Tibial artery (tissue), 4 donors: ENCODE results near the gene SLC24A3.

ENCODE experiments used
- DNase-seq, 2 donors: peaks; one replicate each; pipeline ENCODE4 v3.0.0-alpha.2; 2019
- H3K27ac ChIP-seq, 2 donors: fragments of 200-600 bp; sonication (generic) in 1 of 2; 1 replicate in 1 of 2; 2 replicates in 1 of 2; pipeline ENCODE4 v1.5.1; 2018 to 2019; ENCODE audit warnings: mild to moderate bottlenecking in 1 of 2
- H3K27me3 ChIP-seq, 2 donors: fragments of 200-600 bp; sonication (generic) in 1 of 2; one replicate each; pipeline versions ENCODE4 v1.5.1 to v1.6.0; 2016 to 2019
- H3K36me3 ChIP-seq, 3 donors: fragments of 200-600 bp; sonication (generic) in 2 of 3; one replicate each; pipeline ENCODE4 v1.5.1; 2016 to 2019; ENCODE audit warnings: mild to moderate bottlenecking in 2 of 3
- H3K4me1 ChIP-seq, 4 donors: fragments of 200-600 bp; sonication (generic) in 2 of 4; 1 replicate in 3 of 4; 2 replicates in 1 of 4; pipeline ENCODE4 v1.5.1; 2016 to 2019
- H3K4me3 ChIP-seq, 2 donors: fragments of 200-600 bp; sonication (generic) in 1 of 2; 1 replicate in 1 of 2; 2 replicates in 1 of 2; pipeline ENCODE4 v1.5.1; 2018 to 2019; ENCODE audit warnings: mild to moderate bottlenecking in 2 of 2
- H3K9me3 ChIP-seq, 3 donors: fragments of 200-600 bp; sonication (generic) in 1 of 3; one replicate each; pipeline ENCODE4 v1.5.1; 2016 to 2019
- intact Hi-C: fragments of 100-400 bp; cut with DNase I; formaldehyde crosslinking; loops from one replicate; pipeline ENCODE4 v1.15.0; 2023; ENCODE audit warnings: low total_unique reads
- TF ChIP-seq, protein P1 (sequence below), 2 experiments: fragments of 200-600 bp in 1 of 2; fragments of 450-650 bp in 1 of 2; IDR thresholded peaks; one replicate each; pipeline ENCODE4 v1.5.1; 2017 to 2019; ENCODE audit warnings: antibody characterized with exemption in 2 of 2, mild to moderate bottlenecking in 1 of 2, moderate library complexity in 1 of 2

Gene SLC24A3

DNA sequence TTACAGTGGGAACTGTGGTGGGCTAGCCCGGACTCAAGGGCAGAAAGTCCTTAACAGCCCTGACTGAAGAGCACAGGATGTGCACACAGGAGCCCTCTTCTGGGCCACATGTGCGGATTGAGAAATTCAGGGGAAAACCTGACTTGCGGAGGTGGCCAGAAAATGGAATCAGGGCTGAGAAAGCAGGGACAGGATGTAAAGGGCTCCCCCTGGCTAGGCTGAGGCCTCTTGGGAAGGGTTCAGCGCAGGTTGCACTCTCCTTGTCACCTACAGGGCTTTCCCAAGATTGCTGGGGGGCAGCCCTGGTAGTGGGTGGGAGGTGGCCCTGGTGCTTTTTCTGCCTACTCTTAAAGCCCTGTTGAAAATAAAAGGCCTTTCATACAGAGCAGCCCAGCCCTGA, 251.2 kb downstream of the SLC24A3 start:
- Histone ChIP-seq H3K27ac (no peak overlapping the region), H3K9me3 (no peaks in the 10 kb centered on the region), H3K4me1 (peaks cover 0 to 24% (median 3%) of the 10 kb centered on the region in 4 donors), H3K27me3 (no peaks in the 10 kb centered on the region), H3K4me3 (no peak overlapping the region), H3K36me3 (no peaks in the 10 kb centered on the region)
- TF ChIP-seq, protein P1, sequence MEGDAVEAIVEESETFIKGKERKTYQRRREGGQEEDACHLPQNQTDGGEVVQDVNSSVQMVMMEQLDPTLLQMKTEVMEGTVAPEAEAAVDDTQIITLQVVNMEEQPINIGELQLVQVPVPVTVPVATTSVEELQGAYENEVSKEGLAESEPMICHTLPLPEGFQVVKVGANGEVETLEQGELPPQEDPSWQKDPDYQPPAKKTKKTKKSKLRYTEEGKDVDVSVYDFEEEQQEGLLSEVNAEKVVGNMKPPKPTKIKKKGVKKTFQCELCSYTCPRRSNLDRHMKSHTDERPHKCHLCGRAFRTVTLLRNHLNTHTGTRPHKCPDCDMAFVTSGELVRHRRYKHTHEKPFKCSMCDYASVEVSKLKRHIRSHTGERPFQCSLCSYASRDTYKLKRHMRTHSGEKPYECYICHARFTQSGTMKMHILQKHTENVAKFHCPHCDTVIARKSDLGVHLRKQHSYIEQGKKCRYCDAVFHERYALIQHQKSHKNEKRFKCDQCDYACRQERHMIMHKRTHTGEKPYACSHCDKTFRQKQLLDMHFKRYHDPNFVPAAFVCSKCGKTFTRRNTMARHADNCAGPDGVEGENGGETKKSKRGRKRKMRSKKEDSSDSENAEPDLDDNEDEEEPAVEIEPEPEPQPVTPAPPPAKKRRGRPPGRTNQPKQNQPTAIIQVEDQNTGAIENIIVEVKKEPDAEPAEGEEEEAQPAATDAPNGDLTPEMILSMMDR (IDR thresholded peaks at IDR 0.05), result no peak
- DNase-seq, result no peak
- intact Hi-C loops, result no loop called here

DNA sequence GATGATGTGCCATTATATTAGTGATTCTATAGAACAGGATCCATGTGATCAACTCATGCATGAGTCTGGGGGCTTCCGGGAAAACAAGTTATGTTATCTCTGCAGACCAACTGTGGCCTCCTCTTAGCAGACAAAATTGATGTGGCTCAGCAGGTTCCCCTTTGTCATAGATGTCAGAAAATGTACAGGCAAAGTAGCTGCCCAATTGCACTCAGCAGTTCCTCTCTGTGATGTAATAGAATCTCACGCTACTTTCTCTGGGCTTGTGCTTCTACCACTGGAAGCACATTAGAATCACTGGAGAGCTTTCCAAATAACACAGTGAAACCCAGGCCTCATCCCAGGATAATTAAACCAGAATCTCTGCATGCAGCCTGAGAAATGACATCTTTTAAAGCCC, 253.1 kb downstream of the SLC24A3 start:
- peaks cover 0 to 19% (median 3%) of the 10 kb centered on the region in 4 donors for H3K4me1 ChIP-seq
- no peak overlapping the region for H3K4me3 ChIP-seq
- DNase-seq, result no peak
- TF ChIP-seq, protein P1 (IDR thresholded peaks at IDR 0.05), result no peak
- intact Hi-C loops, result no loop called here
- H3K27me3 ChIP-seq, result no peaks in the 10 kb centered on the region
- no peaks in the 10 kb centered on the region for H3K36me3 ChIP-seq
- H3K27ac ChIP-seq, result no peak overlapping the region
- no peaks in the 10 kb centered on the region for H3K9me3 ChIP-seq

DNA sequence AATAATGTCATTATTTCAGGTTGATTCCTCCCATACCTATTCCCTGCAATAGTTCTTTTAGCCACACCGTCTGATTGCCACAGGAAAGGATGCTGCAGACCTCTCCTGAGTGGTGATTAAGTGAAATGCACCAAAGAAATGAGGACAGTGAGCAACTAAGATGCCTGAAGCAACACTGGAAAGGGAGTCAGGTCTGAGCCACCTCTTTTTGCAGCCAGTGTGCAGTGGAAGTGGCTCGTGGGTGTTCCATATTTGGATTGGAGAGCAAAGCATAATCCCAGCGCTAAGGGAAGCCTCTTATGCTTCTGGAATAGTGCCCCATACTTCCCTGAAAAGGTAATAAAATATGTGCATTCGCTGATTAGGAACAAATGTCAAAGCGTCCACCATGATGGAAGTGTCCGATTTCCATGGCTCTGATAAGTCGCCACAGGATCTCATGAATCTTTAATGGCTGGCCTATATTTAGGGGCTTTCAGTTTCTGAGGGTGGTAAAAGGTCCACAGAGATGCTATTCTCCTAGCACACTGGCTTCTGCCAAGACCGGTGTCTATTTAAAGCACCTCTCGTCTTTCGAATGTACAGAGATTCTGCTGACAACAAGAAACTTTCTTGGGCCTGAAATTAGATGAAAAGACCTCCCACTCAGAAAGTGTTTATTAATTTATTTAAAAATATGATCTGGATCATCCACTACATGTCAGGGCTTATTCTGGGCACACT, 253.9 kb downstream of the SLC24A3 start:
- no peaks in the 10 kb centered on the region for H3K27me3 ChIP-seq
- TF ChIP-seq, protein P1 (IDR thresholded peaks at IDR 0.05), result no peak
- no peaks in the 10 kb centered on the region for H3K9me3 ChIP-seq
- no peaks in the 10 kb centered on the region for H3K36me3 ChIP-seq
- no peak overlapping the region for H3K27ac ChIP-seq
- H3K4me3 ChIP-seq, result no peak overlapping the region
- H3K4me1 ChIP-seq, result peaks cover 0 to 13% (median 3%) of the 10 kb centered on the region in 4 donors
- no peak for DNase-seq
- intact Hi-C loops, result no loop called here

DNA sequence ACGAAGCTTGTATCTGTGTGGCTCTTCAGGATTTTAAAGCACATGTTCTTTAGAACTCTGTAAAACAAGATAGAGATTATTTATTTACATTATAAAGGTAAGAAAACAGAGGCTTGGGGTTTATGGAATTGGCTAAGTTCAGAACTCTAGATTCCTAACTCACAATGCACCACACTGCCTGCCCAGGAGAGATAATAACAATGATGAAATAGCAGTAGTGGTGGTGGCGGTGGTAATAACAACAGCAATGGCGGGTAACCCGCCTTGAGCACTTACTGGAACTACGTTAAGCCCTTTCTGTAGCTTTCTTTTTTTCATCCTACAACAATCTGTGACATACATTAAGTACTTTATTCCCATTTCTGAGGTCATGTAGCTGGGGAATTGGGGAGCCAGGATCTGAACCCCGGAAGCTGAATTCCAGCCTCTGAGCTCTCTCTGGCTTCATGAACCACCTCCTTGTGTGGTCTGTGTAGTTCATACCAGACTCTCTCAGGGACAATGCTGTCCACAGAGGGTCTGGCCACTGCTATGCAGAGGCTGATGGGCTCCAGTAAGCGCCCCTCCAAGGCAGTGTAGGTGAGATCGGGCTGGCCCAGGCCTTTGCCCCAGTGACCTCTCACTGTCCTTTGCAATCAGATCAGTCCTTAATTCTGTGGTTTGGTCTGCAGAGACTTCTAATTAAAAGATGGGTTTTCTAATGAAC, 260.9 kb downstream of the SLC24A3 start:
- Histone ChIP-seq H3K9me3 (no peaks in the 10 kb centered on the region), H3K27me3 (no peaks in the 10 kb centered on the region), H3K4me1 (no peaks in the 10 kb centered on the region), H3K36me3 (no peaks in the 10 kb centered on the region), H3K27ac (no peak overlapping the region), H3K4me3 (no peak overlapping the region)
- intact Hi-C loops, result no loop called here
- TF ChIP-seq, protein P1 (IDR thresholded peaks at IDR 0.05), result no peak
- no peak for DNase-seq

DNA sequence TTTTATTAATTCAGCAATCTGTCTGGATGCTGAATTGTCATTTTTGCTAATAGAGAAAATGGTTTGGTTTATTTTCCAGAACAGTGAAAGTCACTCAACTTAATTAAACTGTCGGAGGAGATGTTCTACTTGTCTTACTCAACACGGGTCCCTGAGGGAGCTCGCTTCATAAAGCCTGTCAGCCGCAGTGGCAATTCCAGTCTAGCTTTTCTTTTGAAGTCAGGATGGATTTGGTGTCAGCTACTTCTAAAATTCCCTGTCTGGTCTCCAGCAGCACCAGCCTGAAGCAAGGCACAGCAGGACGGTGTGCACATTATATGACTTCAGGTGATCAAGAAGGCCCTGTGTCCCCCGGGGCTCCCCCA, 261.5 kb downstream of the SLC24A3 start:
- Histone ChIP-seq H3K27me3 (no peaks in the 10 kb centered on the region), H3K9me3 (no peaks in the 10 kb centered on the region), H3K4me1 (no peaks in the 10 kb centered on the region), H3K36me3 (no peaks in the 10 kb centered on the region), H3K27ac (no peak overlapping the region), H3K4me3 (no peak overlapping the region)
- TF ChIP-seq, protein P1 (IDR thresholded peaks at IDR 0.05), result no peak
- intact Hi-C loops, result no loop called here
- no peak for DNase-seq
